AG10803 (cell line): ENCODE measurements around the gene MIPEP.

Experiments used
- DNase-seq: peaks from one replicate; pipeline ENCODE4 v3.0.0; 2010; ENCODE audit warnings: low read depth
- H3K4me3 ChIP-seq: 2 replicates; pipeline ENCODE4 v1.5.1; 2011; ENCODE audit warnings: mild to moderate bottlenecking, low read length, control low read depth
- TF ChIP-seq, protein P1 (sequence below): conservative IDR thresholded peaks from 2 replicates; pipeline ENCODE4 v1.5.1; 2011; ENCODE audit warnings: mild to moderate bottlenecking, low read length, control low read depth, inconsistent platforms

The MIPEP gene

DNA sequence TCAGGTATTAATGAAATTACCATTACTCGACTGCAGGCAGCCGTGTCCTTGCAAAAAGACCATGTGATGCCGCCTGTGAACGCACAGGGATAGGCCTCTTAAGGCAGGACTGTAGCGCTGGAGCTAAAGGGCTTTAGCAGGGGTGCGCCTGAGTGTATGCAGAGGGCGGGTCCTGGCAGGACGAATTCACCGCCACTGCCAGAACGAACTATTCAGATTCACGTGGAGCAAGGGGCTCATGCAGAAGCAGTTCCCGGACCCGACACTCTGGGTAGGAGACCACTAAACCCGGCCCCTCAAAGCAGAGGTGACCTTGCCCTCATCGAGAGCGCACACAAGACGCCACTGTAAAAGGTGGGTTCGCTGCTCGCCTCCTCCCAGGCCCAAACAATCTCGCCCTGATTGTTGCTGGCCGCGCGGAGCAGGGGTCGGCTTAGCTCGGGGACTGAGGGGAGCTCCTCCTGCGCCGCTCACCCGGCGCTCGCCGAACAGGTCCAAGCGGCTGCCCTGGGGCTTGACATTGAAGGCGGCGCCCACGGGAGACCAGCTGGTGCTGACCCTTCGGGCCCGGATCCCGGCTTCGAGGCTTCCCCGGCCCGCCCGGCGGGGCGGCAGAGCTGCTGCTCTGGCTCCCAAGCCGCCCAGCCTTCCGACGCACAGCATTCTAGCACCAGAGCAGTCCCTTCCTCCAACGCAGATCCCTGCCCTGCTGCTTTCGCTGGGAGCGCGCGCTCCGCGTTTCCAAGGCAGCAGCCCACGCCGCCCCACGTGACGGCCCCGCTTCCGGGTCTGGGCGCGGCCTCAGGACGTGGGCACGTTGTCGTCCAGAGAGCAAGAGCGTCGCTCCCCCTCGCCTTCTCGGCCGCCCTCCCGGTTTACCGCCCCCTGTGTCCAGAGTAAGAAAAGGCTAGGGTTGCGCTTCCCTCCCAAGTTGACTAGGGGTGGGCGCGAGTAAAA lies at the start of gene MIPEP:
Gene MIPEP, minus strand, starts transcription at position 743 of the 957 bp plus-strand sequence. Its CDS starts 80 bp downstream, at position 663.
- DNase-seq = peak; percentile 94
- TF ChIP-seq, protein P1, sequence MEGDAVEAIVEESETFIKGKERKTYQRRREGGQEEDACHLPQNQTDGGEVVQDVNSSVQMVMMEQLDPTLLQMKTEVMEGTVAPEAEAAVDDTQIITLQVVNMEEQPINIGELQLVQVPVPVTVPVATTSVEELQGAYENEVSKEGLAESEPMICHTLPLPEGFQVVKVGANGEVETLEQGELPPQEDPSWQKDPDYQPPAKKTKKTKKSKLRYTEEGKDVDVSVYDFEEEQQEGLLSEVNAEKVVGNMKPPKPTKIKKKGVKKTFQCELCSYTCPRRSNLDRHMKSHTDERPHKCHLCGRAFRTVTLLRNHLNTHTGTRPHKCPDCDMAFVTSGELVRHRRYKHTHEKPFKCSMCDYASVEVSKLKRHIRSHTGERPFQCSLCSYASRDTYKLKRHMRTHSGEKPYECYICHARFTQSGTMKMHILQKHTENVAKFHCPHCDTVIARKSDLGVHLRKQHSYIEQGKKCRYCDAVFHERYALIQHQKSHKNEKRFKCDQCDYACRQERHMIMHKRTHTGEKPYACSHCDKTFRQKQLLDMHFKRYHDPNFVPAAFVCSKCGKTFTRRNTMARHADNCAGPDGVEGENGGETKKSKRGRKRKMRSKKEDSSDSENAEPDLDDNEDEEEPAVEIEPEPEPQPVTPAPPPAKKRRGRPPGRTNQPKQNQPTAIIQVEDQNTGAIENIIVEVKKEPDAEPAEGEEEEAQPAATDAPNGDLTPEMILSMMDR = peak; percentile 70
- H3K4me3 ChIP-seq = peak within 1 kb of the TSS; percentile 91

DNA sequence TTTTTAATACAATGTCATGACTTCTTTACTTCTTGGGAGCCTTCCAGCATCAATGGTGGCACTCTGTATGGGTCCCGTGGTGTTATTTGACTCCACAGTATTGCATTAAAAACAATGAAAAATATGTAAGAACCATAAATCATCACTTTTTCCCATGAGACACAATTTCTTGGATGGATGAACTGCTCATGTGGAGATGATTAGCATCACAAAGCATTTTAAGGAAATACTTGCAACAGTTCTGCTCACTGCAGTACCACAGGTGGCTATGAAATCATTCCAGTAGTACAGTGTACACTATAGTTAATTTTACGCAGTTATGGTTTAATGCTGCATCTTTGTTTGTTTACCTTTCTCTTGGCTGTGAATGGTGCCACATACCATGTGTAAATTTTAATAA lies 45.3 kb upstream of the MIPEP start:
- TF ChIP-seq, protein P1 = no peak
- no peak for DNase-seq
- no peak overlapping the region for H3K4me3 ChIP-seq

DNA sequence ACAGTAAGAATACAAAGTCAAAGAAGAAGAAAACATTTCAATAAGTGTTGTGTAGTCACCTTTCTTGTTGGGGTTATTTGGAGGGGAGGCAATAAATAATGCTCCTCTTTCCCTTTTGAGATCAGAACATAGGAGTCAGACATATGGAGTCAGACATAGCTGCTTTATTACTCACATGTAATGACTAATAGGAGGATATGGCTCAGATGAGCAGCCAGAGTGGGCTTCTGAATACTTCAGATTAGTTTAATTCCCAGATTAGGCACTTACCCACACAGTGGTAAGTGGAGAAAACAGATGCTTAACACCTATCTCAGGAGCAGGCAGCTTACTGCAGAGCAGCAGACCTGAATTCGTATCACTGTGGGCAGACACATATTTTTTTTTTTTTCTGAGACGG lies 39.8 kb upstream of the MIPEP start:
- TF ChIP-seq, protein P1 = no peak
- DNase-seq = peak; percentile 69
- no peak overlapping the region for H3K4me3 ChIP-seq

DNA sequence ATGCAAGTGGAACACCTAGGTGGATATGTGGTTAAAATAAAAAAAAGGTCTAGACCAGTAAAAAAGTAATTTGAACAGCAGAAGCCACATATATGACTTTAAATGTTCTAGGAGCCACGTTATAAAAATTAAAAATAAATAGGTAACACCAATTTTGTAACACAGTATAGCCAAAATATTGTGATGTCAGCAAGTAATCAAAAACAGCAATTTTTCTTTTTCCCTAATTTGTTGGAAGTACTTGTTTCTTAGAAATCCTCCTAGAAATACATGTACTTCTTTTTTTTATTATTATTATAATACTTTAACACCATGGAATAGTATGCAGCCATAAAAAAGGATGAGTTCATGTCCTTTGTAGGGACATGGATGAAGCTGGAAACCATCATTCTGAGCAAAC lies 33.8 kb upstream of the MIPEP start:
- H3K4me3 ChIP-seq = no peak overlapping the region
- no peak for DNase-seq
- TF ChIP-seq, protein P1 = no peak

DNA sequence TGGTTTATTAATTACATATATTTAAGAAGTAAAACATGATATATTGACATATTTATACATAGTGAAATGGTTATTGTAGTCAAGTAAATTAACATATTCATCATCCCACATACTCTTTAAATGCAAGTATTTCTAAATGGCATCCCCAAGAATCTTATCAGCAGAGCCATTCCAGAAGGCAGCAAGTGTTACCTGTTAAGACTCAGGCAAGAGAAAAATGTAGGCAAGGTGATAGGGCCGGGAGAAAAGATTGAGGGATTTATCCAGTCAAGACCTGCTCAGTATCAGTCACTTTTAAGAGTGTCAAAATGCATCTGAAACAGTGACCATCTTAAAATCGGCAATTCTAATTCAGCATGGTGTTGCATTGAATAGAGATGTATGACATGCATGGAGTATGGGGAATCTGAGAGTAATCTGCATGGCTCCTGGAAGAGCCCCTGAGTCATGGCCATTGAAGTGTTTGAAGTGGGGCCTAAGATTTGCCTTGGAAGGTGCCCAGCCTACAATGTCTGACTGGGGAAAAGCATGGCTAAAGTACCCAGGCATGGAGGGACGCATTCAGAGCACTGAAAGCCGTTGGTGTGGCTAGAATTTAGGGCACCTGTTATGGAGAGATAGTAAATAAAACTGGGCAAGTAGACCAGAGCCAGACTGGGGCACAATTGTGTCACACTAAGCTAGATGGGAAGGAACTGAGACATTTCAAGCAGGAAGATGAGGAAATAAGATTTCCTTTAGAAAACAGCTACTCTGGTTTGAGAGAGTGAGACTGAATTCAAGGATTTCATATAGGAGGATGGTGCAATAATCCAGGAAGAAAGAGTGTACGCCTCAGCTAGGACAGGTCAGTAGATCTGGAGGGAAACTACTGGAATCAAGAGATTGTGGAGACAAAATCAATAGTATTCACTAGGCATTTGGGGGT lies 33.1 kb upstream of the MIPEP start:
- H3K4me3 ChIP-seq = no peak overlapping the region
- TF ChIP-seq, protein P1 = no peak
- DNase-seq = no peak

DNA sequence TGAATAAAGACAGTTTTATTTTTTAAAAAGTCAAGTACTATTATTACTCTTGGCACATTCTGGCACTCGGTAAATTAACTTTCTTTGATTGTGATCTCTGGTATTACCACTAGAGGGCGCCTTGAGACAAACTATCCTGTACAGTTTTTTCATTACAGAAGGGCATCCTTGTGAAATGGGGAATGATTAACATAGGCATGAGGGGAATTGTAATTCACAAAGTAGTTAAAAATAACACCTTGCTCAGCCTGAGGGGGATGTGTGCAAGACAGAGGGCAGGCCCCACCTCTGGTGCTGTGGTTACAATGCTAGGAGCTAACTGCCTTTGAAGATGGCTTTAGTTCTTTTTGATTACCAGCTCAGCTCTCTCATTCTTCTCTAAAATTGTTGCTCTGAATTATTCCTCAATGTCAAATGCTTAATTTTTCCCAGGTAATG lies 32.3 kb upstream of the MIPEP start:
- no peak overlapping the region for H3K4me3 ChIP-seq
- TF ChIP-seq, protein P1 = peak; percentile 77
- DNase-seq = peak; percentile 71
